ENCODE results near the gene ADCK1. TPM values are rescaled to one million over a fixed set of nuclear protein-coding genes. Genes with fewer than 3 reads are reported as not detected.

ADCK1 gene
- total and polyA plus RNA-seq, 2 experiments from 2014 or later, result 6.7 to 11.2 TPM

GRCh38 chr14:77980475-77981321 lies 180.8 kb downstream of the ADCK1 start:
- Mint-ChIP-seq H3K4me1 (peaks cover 20% of the 10 kb centered on the region), H3K27me3 (ENCODE audit: insufficient read depth, low read depth, poor library complexity) (peaks cover 6% of the 10 kb centered on the region), H3K9me3 (no peaks in the 10 kb centered on the region), H3K36me3 (ENCODE audit: low read depth) (no peaks in the 10 kb centered on the region), H3K4me3 (peak overlapping the region; percentile 84), H3K27ac (no peak overlapping the region)
- H3K4me1 ChIP-seq (ENCODE audit: insufficient read depth), result peaks cover 8% of the 10 kb centered on the region; the same call in 1 of the 2 replicates
- no peaks in the 10 kb centered on the region for H3K36me3 ChIP-seq (ENCODE audit: insufficient read depth)
- peak overlapping the region; percentile 87 for H3K4me2 ChIP-seq
- H3K4me3 ChIP-seq, result peak overlapping the region; percentile 75
- TF ChIP-seq EZH2 (IDR thresholded peaks at IDR 0.05; ENCODE audit: low read depth, unreplicated experiment), result no peak
- H2AFZ ChIP-seq, result peak overlapping the region; percentile 100
- peaks cover 5% of the 10 kb centered on the region for H3K27me3 ChIP-seq (ENCODE audit: insufficient read depth)
- ATAC-seq, result peak; percentile 82
- peak; percentile 71 for DNase-seq (ENCODE audit: low spot score)
- H3F3A ChIP-seq (replicated peaks; ENCODE audit: low read depth), result 0 out of 2 replicates have a peak, but pooled peaks cover 3% of the 10 kb centered on the region
- H3K9me2 ChIP-seq (ENCODE audit: insufficient read depth), result no peaks in the 10 kb centered on the region
- no peak overlapping the region for H3K27ac ChIP-seq (ENCODE audit: low read depth)
- H3K79me2 ChIP-seq (replicated peaks; ENCODE audit: insufficient read depth), result no peaks in the 10 kb centered on the region
- no peaks in the 10 kb centered on the region for H4K20me1 ChIP-seq (replicated peaks; ENCODE audit: insufficient read depth)

Small RNA genes within 50 kb of the gene (small RNA-seq; reads per million reads assigned to genes)
- not detected for gene RF00019 (ENCODE audit: low replicate concordance)

Other genes with a start within 250 kb of the ADCK1 start
- 35.8 and 38.9 TPM in 2 replicates for gene SPTLC2, start 183.5 kb upstream of the ADCK1 start, total RNA-seq (2014; rRNA removed; shearing (Covaris generic))
- 18.0 and 22.3 TPM in 2 replicates for gene SPTLC2, start 183.5 kb upstream of the ADCK1 start, polyA plus RNA-seq (2016; fragmentation: Nextera tagmentation; extraction: Ambion mirVana)
- 18.8 and 22.2 TPM in 2 replicates for gene ALKBH1, start 92.1 kb upstream of the ADCK1 start, total RNA-seq (2014; rRNA removed; shearing (Covaris generic))
- gene ALKBH1, start 92.1 kb upstream of the ADCK1 start, polyA plus RNA-seq (2016; fragmentation: Nextera tagmentation; extraction: Ambion mirVana), result 8.8 and 13.0 TPM in 2 replicates
- 240 and 388 TPM in 2 replicates for gene SLIRP, start 92.0 kb upstream of the ADCK1 start, total RNA-seq (2014; rRNA removed; shearing (Covaris generic))
- gene SLIRP, start 92.0 kb upstream of the ADCK1 start, polyA plus RNA-seq (2016; fragmentation: Nextera tagmentation; extraction: Ambion mirVana), result 2,291 and 2,492 TPM in 2 replicates
- gene SNW1, start 39.0 kb upstream of the ADCK1 start, total RNA-seq (2014; rRNA removed; shearing (Covaris generic)), result 58.9 and 60.5 TPM in 2 replicates
- 127 and 129 TPM in 2 replicates for gene SNW1, start 39.0 kb upstream of the ADCK1 start, polyA plus RNA-seq (2016; fragmentation: Nextera tagmentation; extraction: Ambion mirVana)